Right renal pelvis (tissue), 4 donors: ENCODE measurements around the gene PNP. TPM values are rescaled to one million over a fixed set of nuclear protein-coding genes. Genes with fewer than 3 reads are reported as not detected.

Experiments used
- DNase-seq, 4 donors: peaks; one replicate each; pipeline ENCODE4 v3.0.0-alpha.2; 2013; ENCODE audit warnings: low read depth in 4 of 4, low spot score in 3 of 4, missing footprints in 1 of 4
- polyA plus RNA-seq, 4 donors: library from polyadenylated mRNA; unstranded; fragments of 120-200 nt; gene quantifications; one replicate each; pipeline ENCODE4 v1.2.1, GENCODE V29; 2013; ENCODE audit not compliant: insufficient read length in 4 of 4

The PNP gene
- polyA plus RNA-seq, 4 donors = 58.0 to 95.0 (median 65.5) TPM

GRCh38 chr14:20454516-20455354 lies 14.5 kb upstream of the PNP start, which contains the start of the genes APEX1 and OSGEP:
Gene APEX1 (plus strand): TSS chr14:20455226. CDS start chr14:20455646, 420 bp downstream.
Gene OSGEP (minus strand): TSS chr14:20454812. CDS start chr14:20454683, 129 bp downstream.
- peak; percentile 97 to 99 (median 98) for DNase-seq

- no peak for DNase-seq
Observed at GRCh38 chr14:20455355-20456300, 13.6 kb upstream of the PNP start.

DNA sequence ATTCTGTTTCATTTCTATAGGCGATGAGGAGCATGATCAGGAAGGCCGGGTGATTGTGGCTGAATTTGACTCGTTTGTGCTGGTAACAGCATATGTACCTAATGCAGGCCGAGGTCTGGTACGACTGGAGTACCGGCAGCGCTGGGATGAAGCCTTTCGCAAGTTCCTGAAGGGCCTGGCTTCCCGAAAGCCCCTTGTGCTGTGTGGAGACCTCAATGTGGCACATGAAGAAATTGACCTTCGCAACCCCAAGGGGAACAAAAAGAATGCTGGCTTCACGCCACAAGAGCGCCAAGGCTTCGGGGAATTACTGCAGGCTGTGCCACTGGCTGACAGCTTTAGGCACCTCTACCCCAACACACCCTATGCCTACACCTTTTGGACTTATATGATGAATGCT lies 12.2 kb upstream of the PNP start:
- no peak for DNase-seq

DNA sequence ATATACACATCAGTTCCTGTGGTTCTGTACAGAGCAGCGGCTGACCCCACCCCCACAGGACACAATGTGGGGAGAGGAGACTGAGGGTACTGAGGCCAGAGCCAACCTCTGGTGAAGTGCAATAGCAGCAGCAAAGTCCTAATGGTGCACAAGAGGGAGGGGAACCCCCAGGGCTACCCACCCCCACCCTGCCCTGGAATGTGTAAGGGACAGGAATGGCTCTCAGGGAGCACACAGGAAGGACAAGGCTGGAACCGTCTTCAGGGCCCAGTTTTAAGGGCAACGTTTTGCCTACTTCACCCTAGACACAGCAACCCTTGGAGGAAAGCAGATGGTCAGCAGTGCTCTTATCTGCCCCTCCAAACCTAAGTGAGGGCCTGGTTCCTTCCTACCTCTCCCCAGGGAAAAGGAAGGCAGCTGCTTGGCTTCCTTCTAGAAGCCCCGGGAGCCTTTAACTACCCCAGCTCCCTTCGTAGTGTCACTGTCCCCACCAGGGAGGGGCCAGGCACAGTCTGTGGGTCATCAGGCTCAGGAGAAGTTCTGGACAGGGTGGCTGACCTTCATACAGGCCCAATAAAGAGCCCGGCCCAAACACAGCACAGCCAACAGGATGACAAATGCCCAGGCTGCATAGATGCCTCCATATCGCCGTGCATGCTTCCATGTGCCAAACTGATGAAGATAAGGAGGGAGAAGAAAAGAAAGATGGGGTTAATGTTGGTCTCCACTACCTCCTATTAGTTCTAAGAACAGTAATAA lies 11.0 kb upstream of the PNP start:
- DNase-seq = no peak

GRCh38 chr14:20460458-20461224 lies 8.6 kb upstream of the PNP start:
- DNase-seq = peak in 1 of 4 donors; percentile 5

DNA sequence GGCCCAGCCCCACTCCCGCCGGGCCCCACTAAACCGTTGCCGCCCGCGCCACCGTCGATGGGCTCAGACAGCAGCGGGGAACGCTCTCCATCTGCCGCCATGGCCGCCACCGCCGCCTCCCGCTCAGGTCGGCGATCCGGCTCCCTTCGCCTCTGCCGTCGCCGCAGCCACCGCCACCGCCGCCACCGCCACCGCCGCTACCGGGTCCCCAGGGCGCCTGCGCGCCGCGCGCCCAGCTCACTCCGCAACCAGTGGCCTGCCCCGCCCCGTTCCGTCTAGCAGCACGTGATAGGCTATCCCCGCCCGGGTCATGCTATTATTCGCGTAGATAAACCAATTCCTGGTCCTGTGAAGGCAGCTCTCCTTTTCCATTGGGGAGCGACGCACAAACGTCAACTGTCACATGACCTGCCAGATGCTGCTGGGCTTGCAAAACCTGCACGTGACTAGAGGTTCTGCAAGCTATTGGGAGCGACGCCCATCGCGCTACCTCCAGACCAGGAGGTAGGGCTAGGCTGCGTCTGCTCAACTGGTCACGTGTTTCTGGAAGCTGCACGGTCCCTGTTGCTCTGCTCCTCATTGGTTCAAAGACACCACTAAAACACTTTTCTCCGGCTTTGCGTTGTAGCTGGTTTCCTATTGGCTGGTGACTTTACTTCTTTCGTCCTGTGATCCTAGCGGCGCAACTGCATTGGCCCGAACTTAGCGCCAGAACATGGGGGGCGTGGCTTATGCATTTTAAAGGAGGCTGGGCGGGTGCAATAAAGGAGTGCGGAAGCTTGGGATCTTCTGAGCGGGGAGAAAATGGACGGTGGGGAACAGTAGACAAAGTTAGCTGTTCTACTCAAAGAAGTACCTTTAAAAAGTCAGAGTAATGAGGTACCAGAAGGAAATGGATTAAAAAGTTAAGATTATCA lies 7.7 kb upstream of the PNP start, which contains the start of gene PIP4P1:
Gene PIP4P1 (minus strand): TSS at position 210 of the 917 bp plus-strand sequence. CDS start 109 bp downstream, at position 101.
- DNase-seq = peak; percentile 95 to 99 (median 99)

DNA sequence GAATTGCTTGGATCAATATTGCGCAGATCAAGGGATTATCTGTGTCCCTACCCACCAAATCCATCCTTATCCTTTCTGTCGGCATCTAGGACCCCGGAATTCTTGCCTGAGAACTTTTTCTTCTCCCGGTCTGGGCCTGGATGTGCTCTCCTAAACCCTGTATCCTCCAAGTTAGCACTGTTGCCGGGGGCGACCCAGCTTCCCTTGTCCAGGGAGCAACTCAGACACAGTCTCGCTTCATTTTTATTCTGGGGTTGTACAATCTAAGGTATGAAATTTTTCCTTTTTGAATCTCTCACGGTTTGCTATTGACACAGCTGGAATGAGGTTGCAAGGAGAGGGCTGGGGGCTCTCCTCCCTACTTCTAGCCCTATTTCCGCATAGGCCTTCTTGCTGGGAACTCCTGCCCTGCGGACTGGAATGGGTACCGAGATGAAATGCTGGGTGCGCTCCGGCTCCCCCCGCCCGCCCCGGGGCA lies 403 bp upstream of the PNP start:
- no peak for DNase-seq

DNA sequence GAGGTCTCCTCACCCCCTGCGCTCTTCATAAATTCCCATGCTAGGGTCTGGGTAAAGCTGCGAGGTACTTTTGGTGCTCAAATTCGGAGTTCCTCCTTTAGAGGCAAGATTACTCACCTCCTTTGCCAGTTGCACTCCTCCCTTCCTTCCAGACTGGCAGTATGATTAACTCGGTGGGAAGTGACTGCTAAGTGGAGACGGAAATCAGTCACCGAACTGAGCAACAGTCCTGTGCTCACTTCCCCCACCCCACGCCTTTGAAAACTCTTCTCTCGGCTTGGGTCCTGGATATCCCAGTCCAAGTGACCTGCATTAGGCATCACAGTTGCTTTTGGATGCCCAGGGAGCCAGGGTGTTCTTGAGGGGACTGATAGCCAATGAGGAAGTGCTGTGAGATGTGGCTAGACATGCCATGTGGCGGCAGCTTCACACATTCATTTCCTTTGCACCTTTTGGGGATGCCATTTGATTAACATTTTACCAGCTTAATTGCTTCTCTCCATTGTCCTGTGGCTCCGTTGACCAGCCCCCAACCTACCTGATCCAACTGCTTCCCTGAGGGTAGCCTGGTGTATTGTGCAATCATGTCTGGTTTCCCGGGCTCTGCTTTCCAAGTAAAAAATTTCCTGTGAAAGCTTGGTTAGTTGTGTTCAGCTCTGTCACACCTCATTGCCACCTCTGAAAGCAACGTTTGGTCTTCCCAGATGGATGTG lies 840 bp downstream of the PNP start:
- peak in 2 of 4 donors; percentile 18 to 41 for DNase-seq

GRCh38 chr14:20470603-20470901 lies 1.3 kb downstream of the PNP start:
- DNase-seq = no peak

DNA sequence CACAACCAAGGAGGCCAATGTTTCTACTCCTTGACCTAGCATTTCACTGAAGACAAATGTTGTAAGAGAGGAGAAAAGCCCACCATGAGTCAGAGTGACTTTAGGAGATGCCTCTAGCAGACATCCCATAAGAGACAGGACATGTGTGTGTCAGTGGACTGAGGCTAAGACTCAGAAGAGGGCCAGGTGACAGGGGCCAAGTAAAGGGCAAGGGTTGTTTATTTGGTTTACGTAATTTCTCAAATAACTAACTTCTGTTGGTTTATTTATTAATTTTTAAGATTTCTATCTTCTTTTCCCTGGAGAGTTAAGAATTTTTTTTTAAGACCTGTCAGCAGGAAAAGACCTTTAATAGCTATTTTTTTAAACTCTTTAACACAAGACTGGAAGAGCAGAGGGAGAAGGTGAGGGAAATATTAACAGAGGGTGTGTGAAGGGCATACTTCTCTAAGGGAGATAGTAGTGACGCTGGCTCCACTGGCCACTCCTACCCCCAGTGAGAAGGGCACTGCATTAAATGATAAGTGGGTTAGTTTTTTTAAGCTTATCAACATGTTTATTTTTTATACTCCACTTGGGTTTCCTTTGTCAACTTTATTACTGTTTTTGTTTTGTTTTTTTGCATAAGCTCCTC lies 3.4 kb downstream of the PNP start:
- DNase-seq = no peak

DNA sequence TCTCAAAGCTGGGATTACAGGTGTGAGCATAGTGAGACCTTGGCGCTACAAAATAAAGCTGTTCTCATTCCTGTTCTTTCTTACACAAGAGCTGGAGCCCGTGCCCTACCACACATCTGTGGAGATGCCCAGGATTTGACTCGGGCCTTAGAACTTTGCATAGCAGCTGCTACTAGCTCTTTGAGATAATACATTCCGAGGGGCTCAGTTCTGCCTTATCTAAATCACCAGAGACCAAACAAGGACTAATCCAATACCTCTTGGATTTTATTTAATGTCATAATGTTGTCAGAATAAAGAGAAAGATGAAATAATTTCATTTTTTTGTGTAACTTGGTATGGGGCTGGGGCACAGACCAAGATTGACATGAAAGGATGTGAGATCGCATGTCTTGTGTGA lies 7.6 kb downstream of the PNP start:
- DNase-seq = no peak

DNA sequence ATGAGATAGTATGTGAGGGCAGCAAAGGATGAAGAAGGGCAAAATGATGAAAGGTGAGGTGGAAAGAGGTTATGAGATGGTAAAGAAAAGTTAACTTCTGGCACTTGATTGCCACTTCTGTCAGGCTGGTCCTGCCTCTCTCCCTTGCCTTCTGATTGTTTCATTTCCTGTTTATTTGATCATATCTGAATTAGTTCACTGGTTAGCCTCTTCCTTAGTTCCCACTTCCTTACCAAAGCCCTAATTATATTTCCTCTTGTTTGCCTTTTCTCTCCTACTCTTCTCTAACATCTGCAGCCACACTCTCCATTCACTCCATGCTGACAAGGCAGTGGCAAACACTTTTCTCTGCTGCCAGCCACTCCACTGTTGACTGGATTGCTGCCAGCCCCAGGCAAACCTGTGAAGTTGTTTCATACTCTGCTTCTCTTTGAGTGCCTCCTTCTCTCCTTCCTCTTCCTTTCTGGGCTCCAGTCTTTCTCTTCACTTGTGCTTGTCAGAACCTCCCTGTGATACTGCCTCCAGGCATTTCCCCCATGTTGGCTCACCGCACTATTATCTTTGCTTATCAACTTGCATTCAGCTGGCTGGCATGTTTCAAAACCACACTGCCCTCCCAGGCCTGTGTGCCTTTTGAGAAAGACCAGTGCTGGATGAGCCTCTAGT lies 8.1 kb downstream of the PNP start:
- DNase-seq = no peak

DNA sequence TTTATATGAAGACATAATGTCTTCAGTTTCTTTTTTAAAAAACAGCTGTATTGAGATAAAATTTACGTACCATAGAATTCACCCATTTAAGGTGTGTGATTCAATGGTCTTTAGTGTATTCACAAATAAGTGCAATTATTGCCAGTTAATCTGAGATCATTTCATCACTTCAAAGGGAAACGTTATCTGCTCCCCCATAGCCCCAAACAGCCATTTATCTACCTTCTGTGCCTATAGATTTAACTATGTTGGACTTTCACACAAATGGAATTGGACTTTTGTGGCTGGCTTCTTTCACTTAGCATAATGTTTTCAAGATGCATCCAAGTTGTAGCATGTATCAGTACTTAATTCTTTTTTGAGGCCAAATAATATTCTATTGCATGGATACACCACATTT lies 9.7 kb downstream of the PNP start:
- no peak for DNase-seq

- DNase-seq = no peak
Observed at GRCh38 chr14:20482382-20482781, 13.2 kb downstream of the PNP start.

DNA sequence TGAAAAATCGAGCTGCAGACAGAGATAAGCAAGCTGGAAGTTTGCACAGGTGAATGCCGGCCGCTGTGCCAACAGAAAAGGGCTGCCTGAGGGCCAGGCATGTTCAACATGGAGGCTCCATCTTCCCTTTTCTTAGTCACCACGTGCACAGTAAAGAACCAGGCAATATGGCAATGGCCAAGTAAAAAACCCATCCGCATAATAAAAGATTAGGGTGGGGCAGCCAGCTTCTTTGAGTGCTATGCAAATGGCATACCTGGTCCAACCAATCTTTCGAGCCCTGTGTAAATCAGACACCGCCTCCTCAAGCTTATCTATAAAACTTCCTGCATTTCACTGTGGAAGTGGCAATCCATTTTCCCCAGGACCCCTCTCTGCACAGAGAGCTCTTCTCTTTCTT lies 16.7 kb downstream of the PNP start:
- no peak for DNase-seq

DNA sequence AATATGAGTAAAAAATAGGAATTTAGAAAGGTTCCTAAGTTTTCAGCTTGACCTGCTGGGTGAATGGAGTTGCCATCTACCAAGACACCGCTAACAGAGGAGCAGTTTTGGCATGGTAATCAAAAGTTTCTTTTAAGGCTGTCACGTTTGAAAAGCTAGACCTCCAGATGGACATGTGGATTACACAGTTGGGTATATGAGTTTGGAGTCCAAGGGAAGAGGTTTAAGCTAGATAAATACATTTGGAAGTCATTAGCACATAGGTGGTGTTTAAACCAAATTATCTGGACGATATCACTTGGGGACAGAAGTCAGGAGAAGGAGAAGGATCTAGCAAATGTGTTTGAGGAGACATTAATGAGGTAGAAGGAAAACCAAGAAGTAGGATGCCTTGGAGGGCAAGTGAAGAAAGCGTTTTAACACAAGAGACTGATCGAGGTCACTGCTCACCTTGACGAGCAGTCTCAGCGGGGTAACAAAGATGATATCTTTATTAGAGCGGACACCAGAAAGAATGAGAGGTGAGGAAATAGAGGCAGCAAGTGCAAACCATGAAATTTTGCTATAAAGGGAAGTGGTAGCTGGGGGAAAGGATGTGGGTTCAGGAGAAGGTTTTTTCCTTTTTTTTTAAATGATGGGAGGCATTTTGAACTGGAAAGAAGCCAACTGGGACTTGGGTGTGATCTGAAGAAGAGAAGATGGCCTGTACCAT lies 17.6 kb downstream of the PNP start:
- DNase-seq = no peak

DNA sequence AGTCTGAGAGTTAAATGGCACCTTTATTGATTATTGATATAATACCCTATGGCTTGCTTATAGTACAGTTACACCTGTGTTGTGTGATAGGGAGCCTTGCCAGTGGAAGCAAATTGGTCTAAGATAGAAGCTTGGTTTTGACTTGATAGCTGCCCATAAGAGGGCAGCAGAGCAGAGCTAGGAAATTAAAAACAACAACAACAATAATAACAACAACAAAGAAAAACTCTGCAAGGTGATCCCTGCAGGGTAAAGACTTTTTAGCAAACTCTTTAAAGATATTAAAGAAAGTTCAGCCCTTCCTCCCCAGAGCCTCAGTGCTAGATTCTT lies 18.2 kb downstream of the PNP start:
- no peak for DNase-seq
